Tracheal epithelial cell (primary cell): Measurements from ENCODE around the gene BIRC2. TPM values are rescaled to one million over a fixed set of nuclear protein-coding genes. Genes with fewer than 3 reads are reported as not detected.

Source experiments
- total RNA-seq: library from RNA; depleted of rRNA; stranded (reverse); fragments of >200 nt; gene quantifications from 2 replicates; pipeline ENCODE4 v1.2.1, GENCODE V29; 2014

Gene BIRC2
- 74.2 and 75.2 TPM in 2 replicates for total RNA-seq

DNA sequence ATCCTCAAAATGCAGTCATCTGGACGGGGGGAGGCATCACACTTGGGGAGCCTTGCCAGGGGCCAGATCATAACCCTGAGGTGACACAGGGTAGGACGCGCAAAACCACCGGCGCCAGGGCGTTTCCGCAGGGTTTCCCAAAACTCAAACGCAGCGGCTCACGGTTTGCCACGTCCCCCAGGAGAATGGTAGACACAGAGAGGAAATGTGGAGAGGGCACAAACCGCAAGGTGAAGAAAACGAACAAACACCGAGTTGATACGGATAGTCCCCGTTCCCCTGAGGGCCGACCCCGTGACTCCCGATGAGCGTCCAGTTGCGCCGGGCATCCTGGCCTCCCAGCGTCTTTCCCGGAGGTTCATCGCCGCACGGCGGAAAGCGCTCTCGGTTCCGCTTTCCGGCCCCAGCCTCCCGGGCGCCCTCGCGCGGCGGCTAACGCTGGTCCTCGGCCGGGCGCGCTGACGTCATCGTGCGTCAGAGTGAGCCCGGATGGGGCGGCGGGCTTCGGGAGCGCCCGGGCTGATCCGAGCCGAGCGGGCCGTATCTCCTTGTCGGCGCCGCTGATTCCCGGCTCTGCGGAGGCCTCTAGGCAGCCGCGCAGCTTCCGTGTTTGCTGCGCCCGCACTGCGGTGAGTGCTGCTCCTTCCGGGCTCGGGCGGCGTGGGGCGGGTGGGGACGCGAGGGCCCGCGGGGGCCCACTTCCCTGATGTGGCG is at the start of gene BIRC2:
Gene BIRC2, plus strand, starts transcription at position 467 of the 714 bp plus-strand sequence. CDS start 2,641 bp downstream, outside the sequence.

GRCh38 chr11:102317099-102317767 is 29.8 kb upstream of the BIRC2 start, which contains the start of gene BIRC3:
TSS of gene BIRC3 (plus strand) at chr11:102317484. CDS start at chr11:102324510, 7,026 bp downstream.

Other genes with a start within 250 kb of the BIRC2 start
- 143 and 191 TPM in 2 replicates for gene YAP1, start 236.8 kb upstream of the BIRC2 start, total RNA-seq
- gene BIRC3, start 29.7 kb upstream of the BIRC2 start, total RNA-seq: 0.85 and 23.9 TPM in 2 replicates
- gene TMEM123, start 105.6 kb downstream of the BIRC2 start, total RNA-seq: 145 and 235 TPM in 2 replicates
- gene MMP7, start 183.5 kb downstream of the BIRC2 start, total RNA-seq: 1.3 and 549 TPM in 2 replicates